Measurements from ENCODE around the gene NALCN.

- TF ChIP-seq, protein P1, sequence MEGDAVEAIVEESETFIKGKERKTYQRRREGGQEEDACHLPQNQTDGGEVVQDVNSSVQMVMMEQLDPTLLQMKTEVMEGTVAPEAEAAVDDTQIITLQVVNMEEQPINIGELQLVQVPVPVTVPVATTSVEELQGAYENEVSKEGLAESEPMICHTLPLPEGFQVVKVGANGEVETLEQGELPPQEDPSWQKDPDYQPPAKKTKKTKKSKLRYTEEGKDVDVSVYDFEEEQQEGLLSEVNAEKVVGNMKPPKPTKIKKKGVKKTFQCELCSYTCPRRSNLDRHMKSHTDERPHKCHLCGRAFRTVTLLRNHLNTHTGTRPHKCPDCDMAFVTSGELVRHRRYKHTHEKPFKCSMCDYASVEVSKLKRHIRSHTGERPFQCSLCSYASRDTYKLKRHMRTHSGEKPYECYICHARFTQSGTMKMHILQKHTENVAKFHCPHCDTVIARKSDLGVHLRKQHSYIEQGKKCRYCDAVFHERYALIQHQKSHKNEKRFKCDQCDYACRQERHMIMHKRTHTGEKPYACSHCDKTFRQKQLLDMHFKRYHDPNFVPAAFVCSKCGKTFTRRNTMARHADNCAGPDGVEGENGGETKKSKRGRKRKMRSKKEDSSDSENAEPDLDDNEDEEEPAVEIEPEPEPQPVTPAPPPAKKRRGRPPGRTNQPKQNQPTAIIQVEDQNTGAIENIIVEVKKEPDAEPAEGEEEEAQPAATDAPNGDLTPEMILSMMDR (conservative IDR thresholded peaks at IDR 0.05 in 1 of 2, IDR thresholded peaks at IDR 0.05 in 1 of 2; ENCODE audit: extremely low read depth in 1 of 2, insufficient read depth in 1 of 2, low read depth in 1 of 2, low read length in 2 of 2) = no peak
- no peak for TF ChIP-seq EZH2 (IDR thresholded peaks at IDR 0.05; ENCODE audit: borderline replicate concordance, low read length)
These were observed 4.2 kb downstream of the NALCN start for GRCh38 chr13:101412076-101412475.

Measured in mammary epithelial cell (primary cell).